OCI-LY7 (cell line): ENCODE measurements around the gene GTF3C2. TPM values are rescaled to one million over a fixed set of nuclear protein-coding genes. Genes with fewer than 3 reads are reported as not detected.

Experiments used
- BruUV-seq: library from RNA; stranded (reverse); fragments of 400-500 nt; replicated peaks from 2 replicates; lab custom pipeline; 2021; lab: Mats Ljungman, UMichigan
- CTCF ChIA-PET: fragments of 300-600 bp; sonication (Branson Sonifier 250); formaldehyde crosslinking; loops from one replicate; lab custom pipeline; 2022; ENCODE audit warnings: antibody characterized with exemption; ENCODE audit not compliant: unreplicated experiment; lab: Charles Lee
- POLR2A ChIA-PET: fragments of 300-600 bp; sonication (Branson Sonifier 250); formaldehyde crosslinking; loops from one replicate; lab custom pipeline; 2022; ENCODE audit warnings: antibody characterized with exemption; lab: Charles Lee
- DNase-seq: peaks from one replicate; pipeline ENCODE4 v3.0.0-alpha.2; 2015; ENCODE audit warnings: low spot score
- H2AFZ ChIP-seq: fragments of 200-600 bp; sonication (generic), shearing (Covaris generic); 2 replicates; pipeline ENCODE4 v1.6.1; 2014; ENCODE audit warnings: mild to moderate bottlenecking, antibody characterized with exemption, low read length, moderate library complexity
- H3K27ac ChIP-seq: fragments of 200-600 bp; sonication (generic); 2 replicates; pipeline ENCODE4 v1.5.1; 2014; ENCODE audit warnings: mixed run types, low read depth, mild to moderate bottlenecking, moderate library complexity, low read length, inconsistent platforms; ENCODE audit not compliant: poor library complexity, severe bottlenecking
- H3K36me3 ChIP-seq: fragments of 200-600 bp; sonication (generic); 2 replicates; pipeline ENCODE4 v1.6.1; 2014; ENCODE audit warnings: mild to moderate bottlenecking, antibody characterized with exemption, low read length, moderate library complexity, mixed read lengths; ENCODE audit not compliant: insufficient read depth
- H3K4me1 ChIP-seq: fragments of 200-600 bp; sonication (generic); 2 replicates; pipeline ENCODE4 v1.5.1; 2014; ENCODE audit warnings: mild to moderate bottlenecking, low read length; ENCODE audit not compliant: insufficient read depth, poor library complexity, severe bottlenecking
- H3K4me2 ChIP-seq: fragments of 200-600 bp; sonication (generic); 2 replicates; pipeline ENCODE4 v1.6.1; 2014; ENCODE audit warnings: mild to moderate bottlenecking, low read length
- H3K4me3 ChIP-seq: fragments of 200-600 bp; sonication (generic); 2 replicates; pipeline ENCODE4 v1.5.1; 2014; ENCODE audit warnings: mild to moderate bottlenecking, low read depth, low read length; ENCODE audit not compliant: poor library complexity, severe bottlenecking
- H3K79me2 ChIP-seq: fragments of 200-600 bp; sonication (generic); 2 replicates; pipeline ENCODE4 v1.6.1; 2016; ENCODE audit warnings: low read depth, mild to moderate bottlenecking, low read length, moderate library complexity, mixed read lengths; ENCODE audit not compliant: insufficient read depth
- H3K9me2 ChIP-seq: fragments of 200-600 bp; sonication (generic); 2 replicates; pipeline ENCODE4 v1.6.1; 2016; ENCODE audit warnings: mild to moderate bottlenecking, low read length, mixed read lengths; ENCODE audit not compliant: insufficient read depth
- H3K9me3 ChIP-seq: fragments of 200-600 bp; sonication (generic); 2 replicates; pipeline ENCODE4 v1.6.1; 2014; ENCODE audit warnings: mild to moderate bottlenecking, mixed run types, low read length, mixed read lengths
- H4K20me1 ChIP-seq: fragments of 200-600 bp; sonication (generic); 2 replicates; pipeline ENCODE4 v1.6.1; 2014; ENCODE audit warnings: mild to moderate bottlenecking, antibody characterized with exemption, low read length, moderate library complexity, mixed read lengths; ENCODE audit not compliant: insufficient read depth
- EZH2phosphoT487 ChIP-seq: fragments of 200-600 bp; sonication (generic); IDR thresholded peaks from 2 replicates; pipeline ENCODE4 v1.6.1; 2018; ENCODE audit warnings: low read depth, borderline replicate concordance, mild to moderate bottlenecking, mixed run types, antibody characterized with exemption, low read length, moderate library complexity, mixed read lengths
- intact Hi-C: fragments of 100-400 bp; cut with micrococcal nuclease; formaldehyde crosslinking; loops from one replicate; pipeline ENCODE4 v1.10.0; 2022; ENCODE audit not compliant: unreplicated experiment
- total RNA-seq, 2 experiments: library from RNA; depleted of rRNA in 1 of 2; stranded (reverse); fragments of >200 nt in 1 of 2; shearing (Covaris generic) in 1 of 2; gene quantifications; 2 replicates each; pipeline ENCODE4 v1.2.3, GENCODE V29; 2014 to 2022
- TF ChIP-seq, protein P1 (sequence below): fragments of 200-600 bp; sonication (generic); conservative IDR thresholded peaks from 2 replicates; pipeline ENCODE4 v1.5.1; 2014; ENCODE audit warnings: mild to moderate bottlenecking, antibody characterized with exemption, low read length, moderate library complexity, mixed read lengths

GTF3C2 gene
- total RNA-seq, 2 experiments from 2014 or later, result 54.2 to 70.3 TPM

DNA sequence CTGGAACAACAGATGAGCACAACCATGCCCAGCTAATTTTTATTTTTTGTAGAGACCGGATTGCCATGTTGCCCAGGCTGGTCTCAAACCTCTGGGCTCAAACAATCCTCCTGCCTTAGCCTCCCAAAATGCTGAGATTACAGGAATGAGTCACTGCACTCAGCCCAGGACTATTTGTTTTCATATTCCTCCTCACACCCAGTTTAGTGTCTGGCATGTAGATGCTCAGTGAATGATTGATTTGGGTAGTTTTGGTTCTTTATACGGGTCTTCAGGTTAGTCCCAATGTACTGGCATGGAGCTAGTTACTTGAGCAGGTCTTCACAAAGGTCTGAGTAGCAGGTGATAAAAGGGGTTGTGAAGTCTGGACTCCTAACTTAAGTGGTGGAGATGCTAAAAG is 7.4 kb upstream of the GTF3C2 start:
- Histone ChIP-seq H3K9me2 (no peaks in the 10 kb centered on the region), H3K4me1 (peaks cover 5% of the 10 kb centered on the region), H4K20me1 (no peaks in the 10 kb centered on the region), H3K4me2 (no peak overlapping the region), H3K36me3 (peaks cover 73% of the 10 kb centered on the region), H3K27ac (no peak overlapping the region), H3K4me3 (no peak overlapping the region), H2AFZ (no peak overlapping the region), H3K79me2 (peaks cover 10% of the 10 kb centered on the region; the same call in 1 of the 2 replicates), H3K9me3 (no peaks in the 10 kb centered on the region)
- no peak for TF ChIP-seq EZH2phosphoT487
- TF ChIP-seq, protein P1, sequence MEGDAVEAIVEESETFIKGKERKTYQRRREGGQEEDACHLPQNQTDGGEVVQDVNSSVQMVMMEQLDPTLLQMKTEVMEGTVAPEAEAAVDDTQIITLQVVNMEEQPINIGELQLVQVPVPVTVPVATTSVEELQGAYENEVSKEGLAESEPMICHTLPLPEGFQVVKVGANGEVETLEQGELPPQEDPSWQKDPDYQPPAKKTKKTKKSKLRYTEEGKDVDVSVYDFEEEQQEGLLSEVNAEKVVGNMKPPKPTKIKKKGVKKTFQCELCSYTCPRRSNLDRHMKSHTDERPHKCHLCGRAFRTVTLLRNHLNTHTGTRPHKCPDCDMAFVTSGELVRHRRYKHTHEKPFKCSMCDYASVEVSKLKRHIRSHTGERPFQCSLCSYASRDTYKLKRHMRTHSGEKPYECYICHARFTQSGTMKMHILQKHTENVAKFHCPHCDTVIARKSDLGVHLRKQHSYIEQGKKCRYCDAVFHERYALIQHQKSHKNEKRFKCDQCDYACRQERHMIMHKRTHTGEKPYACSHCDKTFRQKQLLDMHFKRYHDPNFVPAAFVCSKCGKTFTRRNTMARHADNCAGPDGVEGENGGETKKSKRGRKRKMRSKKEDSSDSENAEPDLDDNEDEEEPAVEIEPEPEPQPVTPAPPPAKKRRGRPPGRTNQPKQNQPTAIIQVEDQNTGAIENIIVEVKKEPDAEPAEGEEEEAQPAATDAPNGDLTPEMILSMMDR, result no peak
- BruUV-seq, result no TSS peak
- POLR2A ChIA-PET, result interaction anchor here (0.5 to 1.2 kb wide), 3 partner anchors 46 to 67 kb away, joined by 3 to 7 read pairs (median 3); no protein-coding TSS in a partner anchor
- intact Hi-C loops, result no loop called here
- no peak for DNase-seq
- CTCF ChIA-PET, result no interaction called here

DNA sequence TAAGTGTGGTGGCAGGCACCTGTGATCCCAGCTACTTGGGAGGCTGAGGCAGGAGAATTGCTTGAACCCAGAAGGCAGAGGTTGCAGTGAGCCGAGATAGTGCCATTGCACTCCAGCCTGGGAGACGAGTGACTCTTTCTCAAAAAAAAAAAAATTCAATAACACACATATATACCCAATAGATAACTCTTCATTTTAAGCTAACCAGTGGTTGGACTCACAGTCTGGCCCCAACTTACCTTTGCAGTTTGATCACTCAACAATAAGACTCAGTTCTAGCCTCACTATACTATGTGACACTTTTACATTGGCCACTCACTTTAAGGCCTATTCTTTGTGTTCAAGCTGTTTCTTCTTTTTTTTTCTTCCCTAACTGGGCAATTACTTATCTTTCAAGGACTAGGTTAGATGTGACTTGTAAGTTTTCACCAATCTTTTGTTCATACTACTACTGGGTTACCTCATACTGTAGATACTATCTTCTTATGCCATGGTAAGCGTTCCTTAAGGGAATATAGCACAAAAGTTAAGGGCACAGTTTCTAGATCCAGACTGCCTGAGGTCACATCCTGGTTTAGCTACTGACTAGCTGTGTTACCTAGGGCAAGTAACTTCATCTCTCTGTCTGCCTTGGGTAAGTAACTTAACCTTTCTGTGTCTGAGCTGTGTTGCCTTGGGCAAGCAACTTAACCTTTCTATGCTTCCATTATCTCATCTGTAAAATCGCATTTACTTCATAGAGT is 6.3 kb upstream of the GTF3C2 start:
- CTCF ChIA-PET, result no interaction called here
- no TSS peak for BruUV-seq

More for the DNA sequence above, 6.3 kb upstream of the GTF3C2 start:
- peaks cover 8% of the 10 kb centered on the region for H3K4me1 ChIP-seq
- POLR2A ChIA-PET, result interaction anchor here (1.3 to 1.6 kb wide), 2 partner anchors 9 to 12 kb away, joined by 4 to 6 read pairs; no protein-coding TSS in a partner anchor
- no peak overlapping the region for H3K4me3 ChIP-seq
- H2AFZ ChIP-seq, result no peak overlapping the region
- no peaks in the 10 kb centered on the region for H3K9me2 ChIP-seq
- no peaks in the 10 kb centered on the region for H3K9me3 ChIP-seq
- H3K79me2 ChIP-seq, result peaks cover 14% of the 10 kb centered on the region
- no peak for DNase-seq
- H3K27ac ChIP-seq, result no peak overlapping the region
- intact Hi-C loops, result no loop called here
- H4K20me1 ChIP-seq, result no peaks in the 10 kb centered on the region
- TF ChIP-seq, protein P1, result no peak
- no peak for TF ChIP-seq EZH2phosphoT487
- H3K4me2 ChIP-seq, result no peak overlapping the region
- peaks cover 72% of the 10 kb centered on the region for H3K36me3 ChIP-seq
